Cardiac muscle cell (in vitro differentiated cells and primary cell): ENCODE data around the gene ABCC8. TPM values are rescaled to one million over a fixed set of nuclear protein-coding genes. Genes with fewer than 3 reads are reported as not detected.

Experiments used
- DNase-seq, 2 donors: peaks; one replicate each; pipeline versions ENCODE4 v3.0.0 to v3.0.0-alpha.2; 2010 to 2017; ENCODE audit warnings: low read depth in 1 of 2, low spot score in 1 of 2
- H3K27ac ChIP-seq: fragments of 200-600 bp; sonication (generic); 2 replicates; pipeline ENCODE4 v1.5.1; 2016
- H3K27me3 ChIP-seq: fragments of 200-600 bp; sonication (generic); 2 replicates; pipeline ENCODE4 v1.6.0; 2016; ENCODE audit warnings: control low read depth
- H3K36me3 ChIP-seq: fragments of 200-600 bp; sonication (generic); 2 replicates; pipeline ENCODE4 v1.5.1; 2016; ENCODE audit warnings: control low read depth
- H3K4me1 ChIP-seq: fragments of 200-600 bp; sonication (generic); 2 replicates; pipeline ENCODE4 v1.8.1; 2017; ENCODE audit warnings: low read depth, mild to moderate bottlenecking, mixed run types
- H3K4me3 ChIP-seq: fragments of 200-600 bp; sonication (generic); 2 replicates; pipeline ENCODE4 v1.5.1; 2016; ENCODE audit warnings: mild to moderate bottlenecking
- H3K9me3 ChIP-seq: fragments of 200-600 bp; sonication (generic); 2 replicates; pipeline ENCODE4 v1.5.1; 2017; ENCODE audit warnings: low read depth, mild to moderate bottlenecking, control low read depth
- CTCF ChIP-seq: IDR thresholded peaks from 2 replicates; pipeline ENCODE4 v1.5.1; 2012; ENCODE audit warnings: low read depth, mild to moderate bottlenecking, low read length
- polyA plus RNA-seq: library from polyadenylated mRNA; unstranded; fragments of >200 nt; fragmentation: Nextera tagmentation; extraction: Ambion mirVana; gene quantifications from 2 replicates; pipeline ENCODE4 v1.2.1, GENCODE V29; 2016
- total RNA-seq: library from RNA; depleted of rRNA; stranded (reverse); fragments of >200 nt; gene quantifications from 2 replicates; pipeline ENCODE4 v1.2.3, GENCODE V29; 2016

Gene ABCC8
- total and polyA plus RNA-seq, 2 experiments from 2014 or later = 2.4 to 5.3 TPM

- peaks cover 7% of the 10 kb centered on the region for H3K4me1 ChIP-seq
- peak overlapping the region; percentile 63 for H3K4me3 ChIP-seq
- TF ChIP-seq CTCF = no peak
- no peak overlapping the region for H3K27ac ChIP-seq
- DNase-seq = no peak
- no peaks in the 10 kb centered on the region for H3K27me3 ChIP-seq
- H3K36me3 ChIP-seq = no peaks in the 10 kb centered on the region
- no peaks in the 10 kb centered on the region for H3K9me3 ChIP-seq
These were observed 86.5 kb downstream of the ABCC8 start for GRCh38 chr11:17389957-17390649.

- TF ChIP-seq CTCF = peak; percentile 27
These were observed 87.3 kb downstream of the ABCC8 start for GRCh38 chr11:17389211-17389956.

GRCh38 chr11:17388609-17389210 is 87.9 kb downstream of the ABCC8 start, which contains the start of gene KCNJ11:
TSS of gene KCNJ11 (minus strand) at chr11:17388659. CDS start at chr11:17388091, 568 bp downstream.
- H3K4me3 ChIP-seq = peak within 1 kb of the TSS; percentile 63
- H3K36me3 ChIP-seq = no peaks in the 10 kb centered on the region
- TF ChIP-seq CTCF = no peak
- peaks cover 7% of the 10 kb centered on the region for H3K4me1 ChIP-seq
- H3K27ac ChIP-seq = no peak within 1 kb of the TSS
- H3K27me3 ChIP-seq = no peaks in the 10 kb centered on the region
- peak in 1 of 2 donors; percentile 36 for DNase-seq
- H3K9me3 ChIP-seq = no peaks in the 10 kb centered on the region

More at GRCh38 chr11:17389211-17389956, 87.3 kb downstream of the ABCC8 start:
- no peaks in the 10 kb centered on the region for H3K9me3 ChIP-seq
- no peaks in the 10 kb centered on the region for H3K36me3 ChIP-seq
- H3K27me3 ChIP-seq = no peaks in the 10 kb centered on the region
- peaks cover 7% of the 10 kb centered on the region for H3K4me1 ChIP-seq
- peak overlapping the region; percentile 63 for H3K4me3 ChIP-seq
- DNase-seq = peak; percentile 40 to 86
- H3K27ac ChIP-seq = no peak overlapping the region

- DNase-seq = no peak
- no peaks in the 10 kb centered on the region for H3K36me3 ChIP-seq
- no peak overlapping the region for H3K4me3 ChIP-seq
- no peaks in the 10 kb centered on the region for H3K27me3 ChIP-seq
- TF ChIP-seq CTCF = no peak
- peaks cover 7% of the 10 kb centered on the region for H3K4me1 ChIP-seq
- H3K9me3 ChIP-seq = no peaks in the 10 kb centered on the region
- H3K27ac ChIP-seq = no peak overlapping the region
These were observed 88.8 kb downstream of the ABCC8 start for GRCh38 chr11:17387811-17388210.

GRCh38 chr11:17387254-17387653 is 89.4 kb downstream of the ABCC8 start:
- no peaks in the 10 kb centered on the region for H3K36me3 ChIP-seq
- no peak for DNase-seq
- H3K27ac ChIP-seq = no peak overlapping the region
- no peak for TF ChIP-seq CTCF
- peaks cover 7% of the 10 kb centered on the region for H3K4me1 ChIP-seq
- H3K27me3 ChIP-seq = no peaks in the 10 kb centered on the region
- H3K9me3 ChIP-seq = no peaks in the 10 kb centered on the region
- no peak overlapping the region for H3K4me3 ChIP-seq
